Activated T-cell treated with anti-CD3 and anti-CD28 coated beads, Interleukin-2, amount 50 U/mL, for 72 hours (primary cell): Measurements from ENCODE around the gene RRM2. TPM values are rescaled to one million over a fixed set of nuclear protein-coding genes. Genes with fewer than 3 reads are reported as not detected.

Source experiments
- ATAC-seq, 2 donors: fragments of 150-1000 bp; cut with Tn5 transposase; replicated peaks in 1 of 2; 2 replicates each; pipeline ENCODE4 v1.10.0; 2021; ENCODE audit warnings: moderate library complexity in 2 of 2, mild to moderate bottlenecking in 1 of 2
- DNase-seq, 2 donors: peaks; one replicate each; pipeline ENCODE4 v3.0.0; 2021 to 2022; ENCODE audit warnings: mixed read lengths in 1 of 2
- H3K27ac Mint-ChIP-seq: one replicate; pipeline ENCODE4 v1.8.0; 2022; ENCODE audit warnings: mild to moderate bottlenecking, moderate library complexity, mixed read lengths
- H3K27me3 Mint-ChIP-seq: one replicate; pipeline ENCODE4 v1.8.0; 2022; ENCODE audit warnings: low read depth, mixed read lengths
- H3K36me3 Mint-ChIP-seq, 2 donors: one replicate each; pipeline ENCODE4 v1.8.0; 2022; ENCODE audit warnings: mixed read lengths in 2 of 2, mild to moderate bottlenecking in 1 of 2; ENCODE audit not compliant: insufficient read depth in 2 of 2
- H3K4me1 Mint-ChIP-seq: one replicate; pipeline ENCODE4 v1.8.0; 2022; ENCODE audit warnings: low read depth, mixed read lengths
- H3K4me3 Mint-ChIP-seq, 2 donors: one replicate each; pipeline ENCODE4 v1.8.0; 2022; ENCODE audit warnings: mild to moderate bottlenecking in 2 of 2, mixed read lengths in 2 of 2, moderate library complexity in 2 of 2
- H3K9me3 Mint-ChIP-seq, 2 donors: one replicate each; pipeline ENCODE4 v1.8.0; 2022; ENCODE audit warnings: mixed read lengths in 2 of 2
- total RNA-seq, 2 donors: library from RNA; stranded (reverse); gene quantifications; one replicate each; pipeline ENCODE4 v1.2.3, GENCODE V29; 2022

Gene RRM2
- total RNA-seq, 2 donors from 2014 or later, result 222 to 233 TPM

DNA sequence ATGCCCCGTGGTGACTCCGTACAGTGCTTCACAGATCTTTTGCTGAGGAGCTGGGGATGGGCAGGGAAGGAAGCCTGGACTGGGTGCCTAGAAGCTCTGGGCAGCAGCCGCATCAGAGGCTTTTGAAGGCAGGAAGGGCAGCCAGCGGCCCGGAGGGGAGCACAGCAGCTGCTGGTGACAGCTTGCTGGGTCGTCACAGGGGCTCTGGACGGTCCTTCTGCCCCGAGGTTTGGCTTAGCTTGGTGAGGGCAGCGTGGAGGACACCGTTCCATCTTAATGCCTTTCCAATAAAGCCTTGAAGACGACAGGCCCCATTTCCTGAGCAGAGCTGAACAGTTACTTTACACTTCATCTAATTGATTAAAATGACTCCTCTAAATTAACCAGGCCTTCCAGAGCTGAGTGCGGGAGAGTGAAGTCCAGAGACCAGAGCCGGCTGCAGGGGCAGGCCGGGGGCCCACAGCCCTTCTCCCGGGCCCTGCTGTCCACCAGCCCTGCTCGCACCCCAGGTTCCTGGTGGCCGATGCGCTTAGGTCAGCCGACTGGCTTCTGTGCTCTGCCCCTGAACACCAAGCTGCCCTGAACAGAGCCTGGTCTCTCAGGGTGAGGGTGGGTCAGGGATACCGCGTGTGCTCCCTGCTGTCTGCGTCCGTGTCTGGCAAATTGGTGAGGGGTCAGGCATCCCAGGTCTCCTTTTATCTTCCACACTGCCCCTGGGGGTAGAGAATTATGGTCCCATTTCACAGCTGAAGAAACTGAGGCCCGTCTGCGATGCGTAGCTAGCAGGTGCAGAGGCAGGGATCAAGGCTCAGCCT is 43.5 kb downstream of the RRM2 start:
- Mint-ChIP-seq H3K27me3 (no peaks in the 10 kb centered on the region), H3K27ac (no peak overlapping the region), H3K4me3 (no peak overlapping the region), H3K9me3 (no peaks in the 10 kb centered on the region), H3K36me3 (peaks cover 8 to 23% of the 10 kb centered on the region in 2 donors), H3K4me1 (peaks cover 5% of the 10 kb centered on the region)
- DNase-seq, result no peak
- ATAC-seq, result no peak

DNA sequence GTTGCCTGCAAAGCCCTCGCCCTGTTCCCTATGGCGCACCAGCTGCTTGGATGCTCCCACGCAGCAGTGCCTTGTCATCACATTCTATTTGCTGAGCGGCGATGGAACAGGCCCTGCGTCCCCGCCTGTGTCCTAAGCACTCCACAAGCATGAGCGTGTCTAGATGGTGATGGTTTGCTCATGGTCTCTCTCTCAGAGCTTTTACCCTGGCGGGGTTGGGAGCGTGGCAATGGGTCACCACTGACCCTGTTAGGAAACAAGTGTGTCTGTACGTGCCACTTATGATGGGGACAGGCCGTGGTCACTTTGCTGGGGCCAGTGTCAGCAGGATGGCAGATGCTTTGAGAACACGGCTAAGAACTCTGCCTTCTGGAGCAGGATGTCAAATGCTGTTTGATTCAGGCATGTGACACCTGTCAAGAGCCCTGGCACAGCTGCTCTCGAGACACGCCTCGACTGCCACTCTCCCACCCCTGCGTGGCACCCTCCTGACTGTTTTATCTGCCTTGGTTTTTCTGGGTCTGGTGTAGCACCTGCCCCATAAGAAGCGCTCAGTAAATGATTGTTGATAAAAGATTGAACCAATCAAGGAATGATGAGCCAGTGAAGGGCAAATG is 44.2 kb downstream of the RRM2 start:
- Mint-ChIP-seq H3K4me1 (no peaks in the 10 kb centered on the region), H3K4me3 (no peak overlapping the region), H3K9me3 (no peaks in the 10 kb centered on the region), H3K27me3 (no peaks in the 10 kb centered on the region), H3K36me3 (peaks cover 6 to 18% of the 10 kb centered on the region in 2 donors), H3K27ac (no peak overlapping the region)
- DNase-seq (no peak), ATAC-seq (no peak)

DNA sequence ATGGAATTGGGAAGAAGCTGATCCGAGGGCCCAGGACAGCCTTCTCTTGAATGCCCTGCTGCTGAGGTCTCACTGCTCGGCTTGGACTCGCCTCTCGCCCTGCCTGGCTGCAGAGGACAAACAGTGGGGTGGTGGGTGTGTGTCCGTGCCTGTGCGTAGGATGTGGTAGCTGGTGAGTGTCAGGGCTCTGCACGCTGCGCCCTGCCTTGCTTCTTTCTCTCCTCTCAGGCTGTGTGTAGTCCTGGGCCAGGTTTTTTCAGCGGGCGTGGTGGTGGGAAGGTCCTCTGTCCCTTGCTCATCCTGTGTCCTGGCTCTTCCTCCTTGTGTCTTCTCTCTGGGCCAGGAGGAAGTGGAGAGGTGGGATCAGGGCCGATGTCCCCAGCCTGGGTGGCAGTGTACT is 44.8 kb downstream of the RRM2 start:
- ATAC-seq, result no peak
- H3K4me3 Mint-ChIP-seq, result no peak overlapping the region
- H3K36me3 Mint-ChIP-seq, result peaks cover 6 to 18% of the 10 kb centered on the region in 2 donors

DNA sequence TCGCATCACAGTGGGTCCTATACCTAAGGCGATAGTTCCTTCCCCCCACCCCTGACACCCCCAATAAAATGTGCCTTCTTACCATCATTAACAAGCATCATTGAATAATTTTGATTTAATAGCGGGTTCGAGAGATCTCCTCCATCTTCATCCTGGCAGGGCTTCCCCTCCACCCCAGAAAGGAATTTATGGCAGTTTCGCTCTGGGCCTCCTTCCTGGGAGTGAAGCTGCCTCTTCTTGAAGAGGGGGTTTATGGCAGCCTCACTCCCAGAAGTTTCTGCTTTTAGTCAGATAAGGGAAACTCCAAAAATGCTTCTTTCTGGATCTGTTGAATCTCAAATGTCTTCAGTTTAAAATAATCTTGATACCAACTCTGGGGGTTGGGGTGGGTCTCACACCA is 45.7 kb downstream of the RRM2 start:
- no peak overlapping the region for H3K4me3 Mint-ChIP-seq
- ATAC-seq (no peak), DNase-seq (no peak)
- H3K4me1 Mint-ChIP-seq, result no peaks in the 10 kb centered on the region
- H3K9me3 Mint-ChIP-seq, result no peaks in the 10 kb centered on the region
- peaks cover 4 to 19% of the 10 kb centered on the region in 2 donors for H3K36me3 Mint-ChIP-seq
- H3K27me3 Mint-ChIP-seq, result no peaks in the 10 kb centered on the region
- H3K27ac Mint-ChIP-seq, result no peak overlapping the region

More for the DNA sequence above, 44.8 kb downstream of the RRM2 start:
- Mint-ChIP-seq H3K4me1 (no peaks in the 10 kb centered on the region), H3K27ac (no peak overlapping the region), H3K9me3 (no peaks in the 10 kb centered on the region), H3K27me3 (no peaks in the 10 kb centered on the region)
- DNase-seq, result no peak

- Mint-ChIP-seq H3K4me1 (no peaks in the 10 kb centered on the region), H3K27me3 (no peaks in the 10 kb centered on the region), H3K36me3 (peaks cover 2 to 15% of the 10 kb centered on the region in 2 donors), H3K9me3 (no peaks in the 10 kb centered on the region), H3K4me3 (no peak overlapping the region), H3K27ac (no peak overlapping the region)
- ATAC-seq (no peak), DNase-seq (no peak)
These were observed 46.6 kb downstream of the RRM2 start for GRCh38 chr2:10169053-10169578.

GRCh38 chr2:10169581-10169980 is 47.0 kb downstream of the RRM2 start:
- ATAC-seq (no peak), DNase-seq (no peak)
- H3K4me1 Mint-ChIP-seq, result no peaks in the 10 kb centered on the region
- no peaks in the 10 kb centered on the region for H3K27me3 Mint-ChIP-seq
- peaks cover 2 to 15% of the 10 kb centered on the region in 2 donors for H3K36me3 Mint-ChIP-seq
- H3K9me3 Mint-ChIP-seq, result no peaks in the 10 kb centered on the region
- no peak overlapping the region for H3K27ac Mint-ChIP-seq
- H3K4me3 Mint-ChIP-seq, result no peak overlapping the region

DNA sequence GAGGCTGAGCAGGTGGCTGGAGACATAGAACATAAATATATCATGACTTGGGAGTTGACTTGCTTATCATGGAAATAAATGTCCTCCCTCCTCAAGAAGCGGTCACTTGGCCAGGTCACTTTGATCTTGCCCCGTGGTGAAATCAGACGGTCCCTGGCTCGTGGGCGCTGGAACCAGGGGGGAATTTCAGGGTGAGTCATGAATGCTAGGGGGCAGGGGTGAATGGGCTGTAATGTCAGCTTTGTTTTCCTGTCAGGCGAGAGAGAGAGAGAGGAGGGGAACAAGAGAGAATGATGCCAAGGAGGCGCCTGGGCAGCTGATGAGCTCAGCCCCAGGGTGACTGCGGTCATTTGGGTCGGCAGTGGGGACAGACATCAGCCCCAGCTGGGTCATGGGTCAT is 47.7 kb downstream of the RRM2 start:
- Mint-ChIP-seq H3K36me3 (peaks cover 2 to 10% of the 10 kb centered on the region in 2 donors), H3K27me3 (no peaks in the 10 kb centered on the region), H3K27ac (no peak overlapping the region), H3K4me1 (no peaks in the 10 kb centered on the region), H3K9me3 (no peaks in the 10 kb centered on the region), H3K4me3 (no peak overlapping the region)
- ATAC-seq (no peak), DNase-seq (no peak)

GRCh38 chr2:10171006-10171800 is 48.7 kb downstream of the RRM2 start:
- H3K27ac Mint-ChIP-seq, result no peak overlapping the region

DNA sequence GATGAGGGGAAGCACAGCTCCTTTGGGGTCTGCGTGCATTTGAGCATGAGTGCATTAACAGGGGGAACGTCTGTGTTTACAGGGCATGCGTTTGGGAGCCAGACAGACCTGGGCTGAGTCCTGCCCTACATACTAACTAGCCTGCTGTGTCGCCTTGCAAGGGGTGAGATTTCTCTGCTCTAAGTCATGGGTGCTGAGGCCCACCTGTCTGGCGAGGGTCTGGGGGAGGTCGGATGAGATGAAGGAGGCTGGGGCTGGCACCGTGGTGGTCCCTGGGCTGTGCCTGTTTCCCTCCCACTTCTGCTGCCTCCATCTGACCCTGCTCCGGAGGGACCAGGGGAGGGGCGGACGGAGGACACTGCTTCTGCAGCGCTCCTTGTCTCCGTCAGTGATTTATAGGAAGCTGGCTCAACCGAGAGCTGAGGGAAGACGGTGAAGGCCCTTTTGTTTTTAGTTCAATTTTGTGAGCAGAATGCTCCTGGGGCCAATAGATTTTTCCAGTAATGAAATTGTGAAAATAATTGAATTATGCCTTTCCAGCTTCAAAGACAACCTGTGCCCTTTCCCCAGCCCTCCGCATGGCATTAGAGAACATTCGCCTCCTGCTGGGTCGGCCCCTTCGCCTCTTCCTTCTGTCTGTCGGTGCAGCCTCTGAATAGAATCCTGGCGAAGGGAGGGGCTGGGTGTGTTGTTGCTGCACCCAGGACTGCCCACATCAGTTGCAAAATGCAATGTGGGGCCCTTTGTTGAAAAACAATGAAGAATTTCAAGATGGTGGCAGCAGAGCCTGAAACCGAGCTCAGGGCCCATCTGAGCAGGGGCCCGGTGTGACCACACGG is 49.7 kb downstream of the RRM2 start:
- Mint-ChIP-seq H3K36me3 (peaks cover 2 to 10% of the 10 kb centered on the region in 2 donors), H3K4me3 (no peak overlapping the region), H3K9me3 (no peaks in the 10 kb centered on the region), H3K27ac (no peak overlapping the region), H3K4me1 (no peaks in the 10 kb centered on the region), H3K27me3 (no peaks in the 10 kb centered on the region)
- DNase-seq (no peak), ATAC-seq (no peak)

More at GRCh38 chr2:10171006-10171800, 48.7 kb downstream of the RRM2 start:
- Mint-ChIP-seq H3K36me3 (peaks cover 2 to 7% of the 10 kb centered on the region in 2 donors), H3K4me3 (no peak overlapping the region), H3K27me3 (no peaks in the 10 kb centered on the region), H3K4me1 (no peaks in the 10 kb centered on the region), H3K9me3 (no peaks in the 10 kb centered on the region)
- ATAC-seq, result no peak
- no peak for DNase-seq

- ATAC-seq, result no peak
- Mint-ChIP-seq H3K9me3 (no peaks in the 10 kb centered on the region), H3K4me1 (no peaks in the 10 kb centered on the region), H3K27me3 (no peaks in the 10 kb centered on the region), H3K27ac (peak overlapping the region; percentile 36), H3K36me3 (peaks cover 4 to 10% of the 10 kb centered on the region in 2 donors), H3K4me3 (no peak overlapping the region)
- DNase-seq, result no peak
These were observed 50.9 kb downstream of the RRM2 start for GRCh38 chr2:10173258-10174005.

DNA sequence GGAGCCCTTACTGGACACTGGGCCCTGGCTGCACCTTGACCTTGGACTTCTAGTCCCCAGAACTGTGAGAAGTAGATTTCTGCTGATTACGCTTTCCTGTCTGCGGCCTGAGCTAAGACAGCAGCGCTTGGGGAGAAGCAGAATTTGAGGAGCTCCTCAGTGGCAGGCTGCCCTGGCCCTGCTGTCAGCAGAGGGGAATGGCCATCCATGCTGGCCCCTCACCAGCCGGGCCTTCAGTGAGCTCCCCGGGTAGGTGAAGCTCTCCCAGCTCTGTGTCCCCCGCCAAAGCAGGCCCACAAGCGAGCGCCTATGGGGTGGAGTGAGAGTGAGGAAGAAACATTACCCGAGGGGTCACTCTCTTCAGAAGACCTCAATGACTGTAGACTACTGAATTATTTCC is 51.6 kb downstream of the RRM2 start:
- no peaks in the 10 kb centered on the region for H3K4me1 Mint-ChIP-seq
- no peak for ATAC-seq
- no peak for DNase-seq
- no peak overlapping the region for H3K4me3 Mint-ChIP-seq
- H3K36me3 Mint-ChIP-seq, result peaks cover 3 to 8% of the 10 kb centered on the region in 2 donors
- no peak overlapping the region for H3K27ac Mint-ChIP-seq
- H3K9me3 Mint-ChIP-seq, result no peaks in the 10 kb centered on the region
- H3K27me3 Mint-ChIP-seq, result no peaks in the 10 kb centered on the region

- no peaks in the 10 kb centered on the region for H3K4me1 Mint-ChIP-seq
- ATAC-seq (no peak), DNase-seq (no peak)
- no peak overlapping the region for H3K4me3 Mint-ChIP-seq
- no peak overlapping the region for H3K27ac Mint-ChIP-seq
- H3K36me3 Mint-ChIP-seq, result peaks cover 6 to 9% of the 10 kb centered on the region in 2 donors
- H3K9me3 Mint-ChIP-seq, result no peaks in the 10 kb centered on the region
- no peaks in the 10 kb centered on the region for H3K27me3 Mint-ChIP-seq
These were observed 52.9 kb downstream of the RRM2 start for GRCh38 chr2:10175441-10175840.
